Measurements from ENCODE around the gene LEPR. TPM values are rescaled to one million over a fixed set of nuclear protein-coding genes. Genes with fewer than 3 reads are reported as not detected.

Gene LEPR
- total and polyA plus RNA-seq, 12 donors: 3.8 to 16.2 (median 6.8) TPM

- 94 to 98% (median 96%) methylated on average over 4 of the region's 4 CpGs for WGBS, 4 donors
- no peaks in the 10 kb centered on the region for H3K27me3 ChIP-seq
- H3K27ac ChIP-seq: no peak overlapping the region
- TF ChIP-seq CTCF (IDR thresholded peaks at IDR 0.05) (no peak), POLR2A (IDR thresholded peaks at IDR 0.05) (no peak)
- H3K36me3 ChIP-seq (replicated peaks in 1 of 2): no peaks in the 10 kb centered on the region
- no peaks in the 10 kb centered on the region for H3K9me3 ChIP-seq (replicated peaks in 1 of 3)
- no peak for DNase-seq
- no peak overlapping the region for H3K4me3 ChIP-seq
- intact Hi-C loops (cut with DNase I): no loop called here
- H3K4me1 ChIP-seq (replicated peaks in 1 of 2): no peaks in the 10 kb centered on the region
Observed at GRCh38 chr1:65409816-65410326, 10.6 kb upstream of the LEPR start.

GRCh38 chr1:65412256-65412983 lies 8.0 kb upstream of the LEPR start:
- WGBS, 4 donors: 76 to 88% (median 87%) methylated on average over 4 of the region's 4 CpGs
- TF ChIP-seq CTCF (IDR thresholded peaks at IDR 0.05) (no peak), POLR2A (IDR thresholded peaks at IDR 0.05) (no peak)
- H3K4me1 ChIP-seq (replicated peaks in 1 of 2): no peaks in the 10 kb centered on the region
- no peaks in the 10 kb centered on the region for H3K36me3 ChIP-seq (replicated peaks in 1 of 2)
- no peaks in the 10 kb centered on the region for H3K27me3 ChIP-seq
- no peak overlapping the region for H3K4me3 ChIP-seq
- intact Hi-C loops (cut with DNase I): no loop called here
- DNase-seq: no peak
- no peaks in the 10 kb centered on the region for H3K9me3 ChIP-seq (replicated peaks in 1 of 3)
- no peak overlapping the region for H3K27ac ChIP-seq

GRCh38 chr1:65412984-65413375 lies 7.5 kb upstream of the LEPR start:
- H3K4me3 ChIP-seq: no peak overlapping the region
- no peaks in the 10 kb centered on the region for H3K9me3 ChIP-seq (replicated peaks in 1 of 3)
- no peak overlapping the region for H3K27ac ChIP-seq
- intact Hi-C loops (cut with DNase I): no loop called here
- WGBS, 4 donors: 87 to 93% (median 91%) methylated on average over 3 of the region's 3 CpGs
- DNase-seq: no peak
- H3K36me3 ChIP-seq (replicated peaks in 1 of 2): no peaks in the 10 kb centered on the region
- no peaks in the 10 kb centered on the region for H3K27me3 ChIP-seq
- TF ChIP-seq CTCF (IDR thresholded peaks at IDR 0.05): no peak
- no peaks in the 10 kb centered on the region for H3K4me1 ChIP-seq (replicated peaks in 1 of 2)

GRCh38 chr1:65414538-65414937 lies 5.9 kb upstream of the LEPR start:
- intact Hi-C loops (cut with DNase I): no loop called here
- no peak overlapping the region for H3K27ac ChIP-seq
- no peak for DNase-seq
- peaks cover 0 to 4% of the 10 kb centered on the region in 2 donors for H3K4me1 ChIP-seq (replicated peaks in 1 of 2)
- H3K9me3 ChIP-seq (replicated peaks in 1 of 3): no peaks in the 10 kb centered on the region
- TF ChIP-seq POLR2A (IDR thresholded peaks at IDR 0.05) (no peak), CTCF (IDR thresholded peaks at IDR 0.05) (no peak)
- 88 to 90% (median 89%) methylated on average over 4 of the region's 4 CpGs for WGBS, 4 donors
- no peak overlapping the region for H3K4me3 ChIP-seq
- no peaks in the 10 kb centered on the region for H3K27me3 ChIP-seq
- H3K36me3 ChIP-seq (replicated peaks in 1 of 2): no peaks in the 10 kb centered on the region

Data from adrenal gland (tissue), 12 donors.